PC-3 (cell line): Measurements from ENCODE around the gene ARID3C. TPM values are rescaled to one million over a fixed set of nuclear protein-coding genes. Genes with fewer than 3 reads are reported as not detected.

Experiments used
- ATAC-seq: fragments of 200-7000 bp; cut with Tn5 transposase; 2 replicates; pipeline ENCODE4 v1.9.1; 2020; ENCODE audit warnings: mild to moderate bottlenecking, moderate library complexity
- BruUV-seq: library from RNA; stranded (reverse); fragments of 400-500 nt; replicated peaks from 2 replicates; lab custom pipeline; 2021; lab: Mats Ljungman, UMichigan
- CTCF ChIA-PET: fragments of 300-600 bp; sonication (Branson Sonifier 250); formaldehyde crosslinking; loops from one replicate; lab custom pipeline; 2022; ENCODE audit warnings: antibody characterized with exemption; lab: Charles Lee
- POLR2A ChIA-PET: fragments of 300-600 bp; sonication (Branson Sonifier 250); formaldehyde crosslinking; loops from one replicate; lab custom pipeline; 2022; ENCODE audit warnings: antibody characterized with exemption; ENCODE audit not compliant: unreplicated experiment; lab: Charles Lee
- DNase-seq: peaks from one replicate; pipeline ENCODE4 v3.0.0-alpha.2; 2015
- H2AFZ ChIP-seq: fragments of 300-600 bp; sonication (generic); 2 replicates; pipeline ENCODE4 v1.6.0; 2016; ENCODE audit warnings: antibody characterized with exemption, low read length
- H3F3A ChIP-seq: fragments of 300-600 bp; sonication (generic); one replicate; pipeline ENCODE4 v1.6.0; 2017; ENCODE audit warnings: antibody characterized with exemption, low read length, control low read depth, mild to moderate bottlenecking; ENCODE audit not compliant: unreplicated experiment
- H3K27ac ChIP-seq: fragments of 300-600 bp; sonication (generic); 2 replicates; pipeline ENCODE4 v1.5.1; 2016; ENCODE audit warnings: mild to moderate bottlenecking, low read length
- H3K27me3 ChIP-seq: fragments of 300-600 bp; sonication (generic); 2 replicates; pipeline ENCODE4 v1.6.1; 2016; ENCODE audit warnings: low read length, mixed read lengths
- H3K36me3 ChIP-seq: fragments of 300-600 bp; sonication (generic); 2 replicates; pipeline ENCODE4 v1.6.1; 2016; ENCODE audit warnings: low read depth, mixed run types, low read length, mixed read lengths
- H3K4me1 ChIP-seq: fragments of 300-600 bp; sonication (generic); 2 replicates; pipeline ENCODE4 v1.5.1; 2016; ENCODE audit warnings: low read length; ENCODE audit not compliant: insufficient read depth
- H3K4me2 ChIP-seq: fragments of 300-600 bp; sonication (generic); 2 replicates; pipeline ENCODE4 v1.6.0; 2016; ENCODE audit warnings: low read length
- H3K4me3 ChIP-seq: fragments of 300-600 bp; sonication (generic); 2 replicates; pipeline ENCODE4 v1.5.1; 2016; ENCODE audit warnings: mild to moderate bottlenecking, low read length, mixed read lengths
- H3K79me2 ChIP-seq: fragments of 300-600 bp; sonication (generic); 2 replicates; pipeline ENCODE4 v1.6.1; 2017; ENCODE audit warnings: low read length, mixed read lengths
- H3K9ac ChIP-seq: fragments of 300-600 bp; sonication (generic); 2 replicates; pipeline ENCODE4 v1.6.0; 2016; ENCODE audit warnings: mild to moderate bottlenecking, low read length
- H3K9me2 ChIP-seq: fragments of 300-600 bp; sonication (generic); replicated peaks from 2 replicates; pipeline ENCODE4 v1.6.1; 2016; ENCODE audit warnings: mixed run types, low read length, mixed read lengths
- H3K9me3 ChIP-seq: fragments of 300-600 bp; sonication (generic); 2 replicates; pipeline ENCODE4 v1.6.1; 2016; ENCODE audit warnings: low read length, mixed read lengths
- H4K20me1 ChIP-seq: fragments of 300-600 bp; sonication (generic); 2 replicates; pipeline ENCODE4 v1.6.1; 2016; ENCODE audit warnings: low read length, mixed read lengths
- CTCF ChIP-seq: fragments of 300-600 bp; sonication (generic); conservative IDR thresholded peaks from 2 replicates; pipeline ENCODE4 v1.5.1; 2017; ENCODE audit warnings: antibody characterized with exemption, low read depth, mild to moderate bottlenecking, low read length
- EZH2 ChIP-seq: fragments of 300-600 bp; sonication (generic); IDR thresholded peaks from one replicate; pipeline ENCODE4 v1.6.1; 2017; ENCODE audit warnings: antibody characterized with exemption, mild to moderate bottlenecking, low read length; ENCODE audit not compliant: unreplicated experiment
- EZH2phosphoT487 ChIP-seq: fragments of 300-600 bp; sonication (generic); IDR thresholded peaks from 2 replicates; pipeline ENCODE4 v1.6.1; 2018; ENCODE audit warnings: mild to moderate bottlenecking, antibody characterized with exemption, low read length, borderline replicate concordance
- intact Hi-C: fragments of 100-400 bp; cut with micrococcal nuclease; formaldehyde crosslinking; loops from 2 replicates; pipeline ENCODE4 v1.9.0; 2023
- total RNA-seq: library from RNA; depleted of rRNA; stranded (reverse); fragments of >200 nt; gene quantifications from 2 replicates; pipeline ENCODE4 v1.2.3, GENCODE V29; 2014; rRNA removed

ARID3C gene
- total RNA-seq, 1 experiment from 2014 or later: not detected

- no peak overlapping the region for H3K4me2 ChIP-seq
- no peaks in the 10 kb centered on the region for H3K9me2 ChIP-seq
- H3K9me3 ChIP-seq: no peaks in the 10 kb centered on the region
- no peaks in the 10 kb centered on the region for H3K36me3 ChIP-seq
- no peaks in the 10 kb centered on the region for H3K79me2 ChIP-seq
- ChIA-PET CTCF (no interaction called here), POLR2A (no interaction called here)
- BruUV-seq: no TSS peak
- no peak for ATAC-seq
- no peaks in the 10 kb centered on the region for H3K4me1 ChIP-seq
- TF ChIP-seq EZH2phosphoT487: no peak
- no peak for TF ChIP-seq CTCF
- TF ChIP-seq EZH2: no peak
- intact Hi-C loops: no loop called here
- no peak overlapping the region for H3K27ac ChIP-seq
- H3K27me3 ChIP-seq: no peaks in the 10 kb centered on the region
- no peak for DNase-seq
- H3F3A ChIP-seq: no peaks in the 10 kb centered on the region
- H3K4me3 ChIP-seq: no peak overlapping the region
- no peak overlapping the region for H3K9ac ChIP-seq
- H4K20me1 ChIP-seq: no peaks in the 10 kb centered on the region
- no peak overlapping the region for H2AFZ ChIP-seq
Measured at GRCh38 chr9:34571481-34571810, 57.4 kb downstream of the ARID3C start.

Other genes with a start within 250 kb of the ARID3C start
- 15.2 and 17.1 TPM in 2 replicates for gene FAM219A, start 170.5 kb downstream of the ARID3C start, total RNA-seq
- gene DNAI1, start 170.3 kb downstream of the ARID3C start, total RNA-seq: not detected in 2 replicates
- gene ENHO, start 106.1 kb downstream of the ARID3C start, total RNA-seq: 1.3 and 2.0 TPM in 2 replicates
- not detected in 2 replicates for gene CNTFR, start 39.3 kb downstream of the ARID3C start, total RNA-seq
- 25.0 and 30.2 TPM in 2 replicates for gene RPP25L, start 17.0 kb downstream of the ARID3C start, total RNA-seq
- 102 and 105 TPM in 2 replicates for gene DCTN3, start 8.6 kb downstream of the ARID3C start, total RNA-seq
- gene SIGMAR1, start 8.7 kb upstream of the ARID3C start, total RNA-seq: 96.7 and 97.8 TPM in 2 replicates
- 7.6 and 9.8 TPM in 2 replicates for gene GALT, start 17.6 kb upstream of the ARID3C start, total RNA-seq
- 8.3 and 8.7 TPM in 2 replicates for gene IL11RA, start 23.1 kb upstream of the ARID3C start, total RNA-seq
- not detected in 2 replicates for gene CCL27, start 33.6 kb upstream of the ARID3C start, total RNA-seq
- gene CCL19, start 62.2 kb upstream of the ARID3C start, total RNA-seq: not detected in 2 replicates
- gene CCL21, start 81.1 kb upstream of the ARID3C start, total RNA-seq: not detected in 2 replicates